ENCODE data around the gene RAI14. TPM values are rescaled to one million over a fixed set of nuclear protein-coding genes. Genes with fewer than 3 reads are reported as not detected.

The RAI14 gene
- total RNA-seq, 2 donors from 2014 or later = 25.7 to 27.5 TPM

- intact Hi-C loops (cut with DNase I) = no loop called here
- TF ChIP-seq CTCF (IDR thresholded peaks at IDR 0.05) (no peak), POLR2A (IDR thresholded peaks at IDR 0.05) (no peak)
- no peaks in the 10 kb centered on the region for H3K36me3 ChIP-seq (replicated peaks in 1 of 2; ENCODE audit: insufficient read depth in 1 of 2, low read depth in 2 of 2)
Observed at GRCh38 chr5:34818717-34819116, 162.6 kb downstream of the RAI14 start.

DNA sequence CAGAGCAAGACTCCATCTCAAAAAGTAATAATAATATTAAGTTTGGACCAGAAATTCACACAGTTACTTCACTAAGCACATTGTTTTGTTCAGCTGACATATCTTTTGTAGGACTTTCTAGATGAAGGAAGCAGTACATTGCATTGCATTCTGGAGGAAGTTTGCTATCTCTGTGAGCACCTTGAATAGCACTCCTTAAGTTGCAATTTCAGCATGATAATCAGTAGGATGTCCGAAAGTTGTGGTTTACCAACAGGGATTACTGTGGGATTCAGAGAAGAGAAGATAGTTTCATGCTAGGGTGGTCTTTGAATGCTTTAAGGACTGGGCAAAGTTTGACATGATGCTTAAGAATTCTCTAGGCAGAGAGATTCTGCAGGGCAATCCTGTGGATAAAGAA is 164.5 kb downstream of the RAI14 start:
- Histone ChIP-seq H3K27ac (no peak overlapping the region), H3K9me3 (no peaks in the 10 kb centered on the region), H3K4me3 (no peak overlapping the region), H3K4me1 (no peaks in the 10 kb centered on the region), H3K36me3 (replicated peaks in 1 of 2; ENCODE audit: insufficient read depth in 1 of 2, low read depth in 2 of 2) (peaks cover 0 to 2% of the 10 kb centered on the region in 2 donors), H3K27me3 (no peaks in the 10 kb centered on the region)
- intact Hi-C loops (cut with DNase I) = no loop called here
- no peak for ATAC-seq
- WGBS, 2 donors = 83 to 88% methylated on average over 1 of the region's 1 CpG
- no peak for DNase-seq
- TF ChIP-seq CTCF (IDR thresholded peaks at IDR 0.05) (no peak), POLR2A (IDR thresholded peaks at IDR 0.05) (no peak)

More at GRCh38 chr5:34818717-34819116, 162.6 kb downstream of the RAI14 start:
- ATAC-seq (no peak), DNase-seq (no peak)
- Histone ChIP-seq H3K4me3 (no peak overlapping the region), H3K27me3 (no peaks in the 10 kb centered on the region), H3K9me3 (no peaks in the 10 kb centered on the region), H3K4me1 (no peaks in the 10 kb centered on the region), H3K27ac (no peak overlapping the region)
- WGBS, 2 donors = 87 to 91% methylated on average over 3 of the region's 3 CpGs

DNA sequence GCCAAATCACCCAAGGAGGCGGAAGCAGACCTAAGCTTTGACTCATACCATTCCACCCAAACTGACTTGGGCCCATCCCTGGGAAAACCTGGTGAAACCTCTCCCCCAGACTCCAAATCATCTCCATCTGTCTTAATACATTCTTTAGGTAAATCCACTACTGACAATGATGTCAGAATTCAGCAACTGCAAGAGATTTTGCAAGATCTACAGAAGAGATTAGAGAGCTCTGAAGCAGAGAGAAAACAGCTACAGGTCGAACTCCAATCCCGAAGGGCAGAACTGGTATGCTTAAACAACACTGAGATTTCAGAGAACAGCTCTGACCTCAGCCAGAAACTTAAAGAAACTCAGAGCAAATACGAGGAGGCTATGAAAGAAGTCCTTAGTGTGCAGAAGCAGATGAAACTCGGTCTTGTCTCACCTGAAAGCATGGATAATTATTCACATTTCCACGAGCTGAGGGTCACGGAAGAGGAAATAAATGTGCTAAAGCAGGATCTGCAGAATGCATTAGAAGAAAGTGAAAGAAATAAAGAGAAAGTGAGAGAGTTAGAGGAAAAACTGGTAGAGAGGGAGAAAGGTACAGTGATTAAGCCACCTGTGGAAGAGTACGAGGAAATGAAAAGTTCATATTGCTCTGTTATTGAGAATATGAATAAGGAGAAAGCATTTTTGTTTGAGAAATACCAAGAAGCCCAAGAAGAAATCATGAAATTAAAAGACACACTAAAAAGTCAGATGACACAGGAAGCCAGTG is 167.0 kb downstream of the RAI14 start:
- Histone ChIP-seq H3K27ac (no peak overlapping the region), H3K4me3 (no peak overlapping the region), H3K27me3 (no peaks in the 10 kb centered on the region), H3K4me1 (no peaks in the 10 kb centered on the region), H3K9me3 (no peaks in the 10 kb centered on the region), H3K36me3 (replicated peaks in 1 of 2; ENCODE audit: insufficient read depth in 1 of 2, low read depth in 2 of 2) (peaks cover 0 to 10% of the 10 kb centered on the region in 2 donors)
- intact Hi-C loops (cut with DNase I) = no loop called here
- TF ChIP-seq POLR2A (IDR thresholded peaks at IDR 0.05) (no peak), CTCF (IDR thresholded peaks at IDR 0.05) (no peak)
- DNase-seq = no peak
- WGBS, 2 donors = 89 to 93% methylated on average over 8 of the region's 8 CpGs
- ATAC-seq = no peak

- H3K27ac ChIP-seq = no peak overlapping the region
- TF ChIP-seq CTCF (IDR thresholded peaks at IDR 0.05) (no peak), POLR2A (IDR thresholded peaks at IDR 0.05) (no peak)
Observed at GRCh38 chr5:34826347-34826746, 170.2 kb downstream of the RAI14 start.

More at GRCh38 chr5:34826347-34826746, 170.2 kb downstream of the RAI14 start:
- DNase-seq = no peak
- Histone ChIP-seq H3K27me3 (no peaks in the 10 kb centered on the region), H3K4me1 (no peaks in the 10 kb centered on the region), H3K4me3 (no peak overlapping the region), H3K9me3 (no peaks in the 10 kb centered on the region), H3K36me3 (replicated peaks in 1 of 2; ENCODE audit: insufficient read depth in 1 of 2, low read depth in 2 of 2) (peaks cover 0 to 10% of the 10 kb centered on the region in 2 donors)
- intact Hi-C loops (cut with DNase I) = no loop called here
- 54 to 83% methylated on average over 5 to 6 of the region's 6 CpGs for WGBS, 2 donors
- no peak for ATAC-seq

All from body of pancreas (tissue), 4 donors.